Ramos (cell line): Measurements from ENCODE around the gene TRPV3.

ENCODE experiments used
- in situ Hi-C: fragments of 300-500 bp; cut with MboI; formaldehyde crosslinking; loops from one replicate; pipeline ENCODE4 v1.14.3; 2022; ENCODE audit warnings: low sequenced_read_pairs; ENCODE audit not compliant: unreplicated experiment

The TRPV3 gene

GRCh38 chr17:3551189-3551588, 6.4 kb downstream of the TRPV3 start:
- in situ Hi-C loops, result no loop called here

DNA sequence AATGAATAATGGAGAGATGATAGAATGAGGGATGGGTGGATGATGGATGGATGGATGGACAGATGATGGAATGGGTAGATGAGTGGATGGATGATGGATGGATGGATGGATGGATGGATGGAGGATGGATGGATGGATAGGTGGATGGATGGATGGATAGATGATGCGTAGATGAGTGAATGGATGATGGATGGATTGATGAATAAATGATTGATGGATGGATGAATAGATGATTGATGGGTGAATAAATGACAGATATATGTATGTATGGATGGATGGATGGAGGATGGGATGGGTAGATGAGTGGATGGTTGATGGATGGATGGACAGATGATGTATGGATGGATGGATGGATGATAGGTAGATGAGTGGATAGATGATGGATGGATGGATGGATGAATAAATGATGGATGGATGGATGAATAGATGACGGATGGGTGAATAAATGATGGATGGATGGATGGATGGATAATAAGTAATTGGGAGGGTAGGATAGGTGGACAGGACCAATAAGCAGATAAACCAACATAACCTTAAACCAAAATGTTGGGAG, 7.9 kb downstream of the TRPV3 start:
- in situ Hi-C loops, result no loop called here

GRCh38 chr17:3547628-3548027, 10.0 kb downstream of the TRPV3 start:
- in situ Hi-C loops, result no loop called here

DNA sequence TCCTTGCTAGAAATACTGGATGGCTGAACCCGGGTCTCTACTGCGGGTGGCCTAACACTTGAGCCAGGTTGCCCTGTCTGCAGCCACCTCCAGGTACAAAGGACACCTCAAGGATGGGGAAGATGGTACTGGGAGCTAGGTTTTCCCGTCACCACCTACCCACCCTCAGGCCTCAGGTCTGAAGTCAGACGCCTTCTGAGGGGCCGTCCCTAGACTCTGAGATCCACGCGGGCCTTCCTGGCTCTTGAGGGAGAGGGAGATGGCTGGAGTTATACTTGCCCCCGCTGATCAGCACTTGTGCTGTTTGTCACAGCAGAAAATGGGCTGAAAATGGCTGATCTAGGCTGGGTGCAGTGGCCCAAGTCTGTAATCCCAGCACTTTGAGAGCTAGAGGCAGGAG, 10.6 kb downstream of the TRPV3 start:
- in situ Hi-C loops, result no loop called here

DNA sequence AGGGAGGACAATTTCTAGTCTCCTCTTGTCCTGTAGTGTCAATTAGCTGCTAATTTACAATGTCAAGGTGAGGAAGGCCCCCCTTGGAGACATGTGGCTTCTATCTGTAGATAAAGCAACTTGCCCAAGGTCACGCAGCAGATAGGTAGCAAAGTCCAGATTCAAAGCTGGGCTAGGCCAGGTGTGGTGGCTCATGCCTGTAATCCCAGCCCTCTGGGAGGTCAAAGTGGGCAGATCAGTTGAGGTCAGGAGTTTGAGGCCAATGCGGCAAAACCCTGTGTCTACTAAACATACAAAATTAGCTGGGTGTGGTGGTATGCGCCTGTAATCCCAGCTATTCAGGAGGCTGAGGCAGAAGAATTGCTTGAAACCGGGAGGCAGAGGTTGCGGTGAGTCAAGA, 11.1 kb downstream of the TRPV3 start:
- in situ Hi-C loops, result no loop called here

DNA sequence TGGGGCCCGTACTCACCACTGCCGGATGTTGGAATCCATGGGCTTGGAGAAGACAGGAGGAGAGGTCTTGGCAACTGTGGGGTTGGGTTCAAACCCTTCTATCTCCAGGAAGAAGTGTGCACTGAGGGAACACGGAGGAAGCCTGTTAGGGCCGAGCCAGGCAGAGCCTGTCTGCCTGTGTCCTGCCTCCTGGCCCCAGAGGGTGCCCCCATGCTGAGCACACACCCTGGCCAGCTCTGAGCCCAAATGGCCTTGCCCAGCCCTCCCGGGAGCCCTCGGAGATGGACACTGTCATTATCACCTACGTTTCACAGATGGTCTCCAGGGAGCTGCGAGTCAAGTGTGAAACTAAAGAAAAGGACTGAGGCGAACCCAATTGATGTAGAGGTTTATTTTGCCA, 12.5 kb downstream of the TRPV3 start:
- in situ Hi-C loops, result no loop called here

GRCh38 chr17:3544365-3544764, 13.2 kb downstream of the TRPV3 start:
- in situ Hi-C loops, result no loop called here

DNA sequence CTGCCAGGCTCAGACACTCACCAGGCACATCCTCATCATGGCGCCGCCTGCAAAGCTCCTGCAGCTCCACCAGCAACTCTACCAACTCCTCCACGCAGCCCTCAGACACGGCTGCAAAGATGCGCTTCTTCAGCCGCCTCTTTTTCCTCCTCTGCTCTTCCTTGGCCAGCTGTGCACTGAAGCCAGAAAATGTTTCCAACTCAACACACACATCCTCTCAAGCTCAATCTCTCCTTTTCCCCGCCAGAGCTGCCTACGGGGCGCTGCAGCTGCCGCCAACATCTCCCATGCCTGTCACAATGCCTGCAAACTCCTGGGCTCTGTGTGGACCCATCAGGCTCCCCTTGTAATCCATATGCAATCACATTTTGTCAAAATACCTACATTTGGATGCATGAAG, 14.2 kb downstream of the TRPV3 start:
- in situ Hi-C loops, result no loop called here

DNA sequence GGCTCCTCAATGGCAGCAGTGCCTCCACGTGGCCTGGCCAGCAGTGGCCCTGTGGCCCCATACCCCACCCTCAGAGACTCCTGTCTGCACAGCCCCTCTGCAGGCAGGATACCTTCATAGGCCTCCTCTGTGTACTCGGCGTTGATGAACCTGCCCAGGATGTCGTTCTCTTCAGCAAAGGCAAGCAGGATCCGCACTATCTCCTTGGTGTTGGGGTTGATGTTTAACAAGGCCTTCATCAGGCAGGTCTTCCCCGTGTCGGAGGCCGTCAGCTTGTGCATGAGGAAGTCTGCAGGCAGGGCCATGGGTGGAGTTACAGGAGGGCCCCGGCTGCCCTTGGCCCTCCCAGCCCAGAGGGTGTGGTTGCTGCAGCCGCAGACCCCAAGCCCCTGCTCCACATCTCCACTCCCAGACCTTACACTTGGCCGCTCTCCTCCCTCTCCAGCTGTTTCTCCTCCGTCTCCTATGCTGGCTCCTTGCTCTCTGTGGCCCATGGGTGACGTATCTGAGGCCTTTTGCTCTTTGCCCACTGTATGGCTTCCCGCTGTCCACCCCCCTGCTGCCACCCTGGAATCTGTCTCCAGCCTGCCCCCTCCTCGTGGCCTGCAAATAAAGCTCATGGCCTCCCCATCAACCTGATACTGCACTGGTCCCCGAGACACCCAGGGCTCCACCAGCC, 15.1 kb downstream of the TRPV3 start:
- in situ Hi-C loops, result no loop called here

- in situ Hi-C loops, result no loop called here
Measured at GRCh38 chr17:3539881-3540540, 17.6 kb downstream of the TRPV3 start.

DNA sequence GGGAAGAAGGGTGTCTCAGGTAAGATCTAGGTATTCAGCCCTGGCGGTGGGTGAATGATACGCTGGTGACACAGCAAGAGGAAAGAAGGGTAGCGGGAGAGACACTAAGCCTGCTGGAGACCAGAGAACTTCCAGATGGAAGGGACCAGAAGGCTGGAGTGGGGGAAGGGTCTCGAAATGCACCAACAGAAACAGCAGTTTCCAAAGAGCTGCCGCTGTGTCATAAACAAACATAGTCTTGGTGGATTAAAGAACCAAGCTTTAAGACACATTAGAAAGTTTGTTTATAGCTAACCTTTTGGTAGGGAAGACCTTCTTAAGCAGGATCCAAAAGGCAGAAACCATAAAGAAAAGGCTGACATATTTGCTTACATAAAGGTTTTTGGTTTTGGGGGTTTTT, 20.9 kb downstream of the TRPV3 start:
- in situ Hi-C loops, result no loop called here

- in situ Hi-C loops, result no loop called here
Measured at GRCh38 chr17:3535253-3535995, 22.2 kb downstream of the TRPV3 start.

- in situ Hi-C loops, result no loop called here
Measured at GRCh38 chr17:3534881-3535252, 22.7 kb downstream of the TRPV3 start.

DNA sequence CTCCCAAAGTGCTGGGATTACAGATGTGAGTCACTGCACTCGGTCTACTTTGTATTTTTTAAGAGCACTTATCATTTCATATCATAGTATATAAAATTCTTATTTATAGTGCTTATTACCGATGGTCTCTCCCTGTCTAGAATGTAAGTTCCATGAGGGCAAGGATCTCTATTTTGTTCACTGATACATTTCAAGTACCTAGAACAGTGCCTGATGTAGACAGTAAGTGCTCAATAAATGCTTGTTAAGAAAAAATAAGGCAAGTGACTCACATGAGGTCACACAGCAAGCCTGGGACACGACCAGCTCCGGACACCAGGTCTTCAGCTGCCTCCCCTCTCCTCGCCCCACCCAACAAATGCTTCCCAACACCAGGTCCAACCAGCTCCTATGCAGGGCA, 23.9 kb downstream of the TRPV3 start:
- in situ Hi-C loops, result no loop called here

GRCh38 chr17:3532859-3533142, 24.8 kb downstream of the TRPV3 start:
- in situ Hi-C loops, result no loop called here

DNA sequence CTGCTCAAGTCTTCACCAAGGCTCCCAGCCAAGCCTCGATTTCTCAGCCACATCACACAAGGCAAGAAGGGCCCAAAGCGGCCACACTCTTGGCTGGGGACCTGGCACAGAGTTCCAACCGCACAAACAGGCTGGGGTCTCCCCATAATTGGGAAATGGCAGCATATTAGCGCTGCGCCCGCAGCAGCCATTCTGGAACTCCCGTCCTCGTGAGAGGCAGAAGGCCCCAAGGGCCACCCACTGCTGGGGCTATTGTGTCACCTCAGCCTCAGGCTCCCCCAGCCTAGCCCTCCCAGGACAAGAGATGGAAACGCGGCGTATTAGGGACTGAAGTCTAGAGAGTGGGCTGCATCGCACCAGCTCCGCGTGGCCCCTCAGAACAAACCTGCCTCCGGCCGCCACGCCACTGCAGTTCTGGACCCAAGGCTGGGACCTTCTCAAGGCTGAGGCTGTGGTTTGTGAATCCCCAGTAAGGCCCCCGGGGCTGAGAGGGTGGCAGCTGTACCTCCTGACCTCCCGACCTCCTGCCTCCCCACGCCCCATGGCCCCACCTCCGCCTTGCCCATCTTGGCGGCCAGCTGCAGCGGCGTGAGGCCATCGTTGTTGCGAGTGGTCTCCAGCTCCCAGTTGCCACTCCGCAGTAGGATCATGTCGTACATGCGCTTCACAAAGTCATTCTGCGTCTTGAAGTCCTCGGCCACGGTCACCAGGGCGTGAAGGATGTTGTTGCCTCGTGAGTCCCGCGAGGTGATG, 25.3 kb downstream of the TRPV3 start:
- in situ Hi-C loops, result no loop called here

GRCh38 chr17:3531266-3532101, 26.1 kb downstream of the TRPV3 start:
- in situ Hi-C loops, result no loop called here

DNA sequence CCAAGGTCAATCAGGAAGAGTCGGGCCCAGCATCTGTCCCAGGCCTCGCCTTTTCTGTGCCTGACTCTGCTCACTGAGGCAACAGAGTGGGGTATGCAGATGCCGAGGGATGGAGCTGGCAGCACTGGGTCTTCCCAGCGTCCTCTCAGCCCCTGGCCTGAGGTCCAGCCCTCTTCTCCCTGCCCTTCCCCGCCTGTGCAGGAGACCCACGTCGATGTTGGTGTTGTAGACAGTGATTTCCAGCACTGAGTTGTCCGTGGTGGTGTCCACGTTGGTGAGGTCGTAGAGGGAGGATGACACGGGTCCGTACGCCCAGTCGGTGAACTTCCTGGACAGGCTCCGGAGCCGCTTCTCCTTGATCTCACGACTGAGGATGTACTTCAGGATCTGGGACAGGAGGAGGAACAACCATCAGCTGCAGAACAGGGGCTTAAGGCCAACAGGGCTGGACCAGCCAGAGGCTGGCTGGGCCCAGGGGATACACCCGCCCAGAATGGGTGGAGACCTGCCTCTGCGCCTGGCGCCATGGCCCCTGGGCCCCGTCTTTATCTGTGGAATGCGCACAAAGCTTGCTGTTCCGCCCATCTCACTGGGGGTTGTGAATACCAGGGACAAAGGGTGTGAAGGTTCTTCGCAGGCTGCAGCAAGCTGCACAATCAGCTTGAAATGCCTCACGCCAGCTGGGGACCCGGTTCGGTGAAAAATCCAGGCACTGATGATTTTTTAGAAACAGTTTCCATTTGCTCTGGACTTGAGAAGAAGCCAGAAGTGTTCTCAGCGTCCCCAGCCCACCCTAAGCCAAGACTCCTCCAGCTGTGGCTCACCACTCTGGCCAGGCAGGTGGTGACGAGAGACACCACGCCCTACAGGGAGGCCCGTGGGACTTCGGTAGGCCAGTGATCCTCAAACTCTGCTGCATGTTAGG, 27.5 kb downstream of the TRPV3 start:
- in situ Hi-C loops, result no loop called here
